Thoracic aorta (tissue), 2 donors: ENCODE results near the gene UBE2K. TPM values are rescaled to one million over a fixed set of nuclear protein-coding genes. Genes with fewer than 3 reads are reported as not detected.
"Not testable (repeated sequence)": the region's sequence is repeated elsewhere in the genome, so short reads cannot be mapped to it uniquely, and the experiment has no call there.

Experiments used
- ATAC-seq: fragments of 150-250 bp; one replicate; pipeline ENCODE4 v1.8.0; 2017; ENCODE audit warnings: low read depth; ENCODE audit not compliant: insufficient number of reproducible peaks, low FRiP score
- DNase-seq: peaks from one replicate; pipeline ENCODE4 v3.0.0-alpha.2; 2020; ENCODE audit warnings: low spot score
- H3K27ac ChIP-seq, 2 donors: fragments of 200-600 bp; sonication (generic); 1 replicate in 1 of 2; 2 replicates in 1 of 2; pipeline ENCODE4 v1.5.1; 2016; ENCODE audit warnings: mild to moderate bottlenecking in 2 of 2, moderate library complexity in 2 of 2
- H3K27me3 ChIP-seq: fragments of 200-600 bp; sonication (generic); replicated peaks from 2 replicates; pipeline ENCODE4 v1.6.0; 2016; ENCODE audit warnings: mild to moderate bottlenecking; ENCODE audit not compliant: insufficient read depth
- H3K36me3 ChIP-seq: fragments of 200-600 bp; sonication (generic); one replicate; pipeline ENCODE4 v1.5.1; 2016
- H3K4me1 ChIP-seq, 2 donors: fragments of 200-600 bp; sonication (generic); 1 replicate in 1 of 2; 2 replicates in 1 of 2; pipeline versions ENCODE4 v1.5.1 to v1.6.0; 2016; ENCODE audit warnings: low read depth in 2 of 2, mild to moderate bottlenecking in 1 of 2; ENCODE audit not compliant: control insufficient read depth in 1 of 2
- H3K4me3 ChIP-seq: fragments of 200-600 bp; sonication (generic); 2 replicates; pipeline ENCODE4 v1.5.1; 2016; ENCODE audit warnings: mild to moderate bottlenecking
- H3K9me3 ChIP-seq: fragments of 200-600 bp; sonication (generic); 2 replicates; pipeline ENCODE4 v1.5.1; 2016
- total RNA-seq, 2 donors: library from RNA; depleted of rRNA; stranded (reverse); fragments of >200 nt; gene quantifications; one replicate each; pipeline versions ENCODE4 v1.1.0 to v1.2.3, GENCODE V29; 2016
- TF ChIP-seq, protein P1 (sequence below): fragments of 200-600 bp; sonication (generic); IDR thresholded peaks from one replicate; pipeline ENCODE4 v1.5.1; 2019; ENCODE audit warnings: antibody characterized with exemption

The UBE2K gene
- total RNA-seq, 2 donors from 2014 or later = 28.8 to 39.2 TPM

GRCh38 chr4:39715788-39716187 lies 17.9 kb downstream of the UBE2K start:
- Histone ChIP-seq H3K9me3 (no peaks in the 10 kb centered on the region), H3K4me3 (no peak overlapping the region), H3K27ac (no peak overlapping the region), H3K36me3 (no peaks in the 10 kb centered on the region), H3K4me1 (peaks cover 14 to 24% of the 10 kb centered on the region in 2 donors), H3K27me3 (no peaks in the 10 kb centered on the region)
- ATAC-seq (no peak), DNase-seq (no peak)
- TF ChIP-seq, protein P1, sequence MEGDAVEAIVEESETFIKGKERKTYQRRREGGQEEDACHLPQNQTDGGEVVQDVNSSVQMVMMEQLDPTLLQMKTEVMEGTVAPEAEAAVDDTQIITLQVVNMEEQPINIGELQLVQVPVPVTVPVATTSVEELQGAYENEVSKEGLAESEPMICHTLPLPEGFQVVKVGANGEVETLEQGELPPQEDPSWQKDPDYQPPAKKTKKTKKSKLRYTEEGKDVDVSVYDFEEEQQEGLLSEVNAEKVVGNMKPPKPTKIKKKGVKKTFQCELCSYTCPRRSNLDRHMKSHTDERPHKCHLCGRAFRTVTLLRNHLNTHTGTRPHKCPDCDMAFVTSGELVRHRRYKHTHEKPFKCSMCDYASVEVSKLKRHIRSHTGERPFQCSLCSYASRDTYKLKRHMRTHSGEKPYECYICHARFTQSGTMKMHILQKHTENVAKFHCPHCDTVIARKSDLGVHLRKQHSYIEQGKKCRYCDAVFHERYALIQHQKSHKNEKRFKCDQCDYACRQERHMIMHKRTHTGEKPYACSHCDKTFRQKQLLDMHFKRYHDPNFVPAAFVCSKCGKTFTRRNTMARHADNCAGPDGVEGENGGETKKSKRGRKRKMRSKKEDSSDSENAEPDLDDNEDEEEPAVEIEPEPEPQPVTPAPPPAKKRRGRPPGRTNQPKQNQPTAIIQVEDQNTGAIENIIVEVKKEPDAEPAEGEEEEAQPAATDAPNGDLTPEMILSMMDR = no peak

DNA sequence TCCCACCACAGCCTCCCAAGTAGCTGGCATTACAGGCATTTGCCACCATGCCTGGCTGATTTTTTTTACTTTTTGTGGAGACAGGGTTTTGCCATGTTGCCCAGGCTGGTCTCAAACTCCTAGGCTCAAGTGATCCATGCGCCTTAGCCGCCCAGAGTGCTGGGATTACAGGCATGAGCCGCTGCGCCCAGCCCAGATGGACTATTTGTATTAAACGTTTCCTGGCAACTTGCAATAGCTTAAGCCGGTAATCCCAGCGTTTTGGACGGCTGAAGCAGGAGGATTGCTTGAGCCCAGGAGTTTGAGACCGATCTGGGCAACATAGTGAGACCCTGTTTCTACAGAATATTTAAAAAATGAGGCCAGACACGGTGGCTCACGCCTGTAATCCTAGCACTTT lies 18.4 kb downstream of the UBE2K start:
- Histone ChIP-seq H3K9me3 (no peaks in the 10 kb centered on the region), H3K4me1 (peaks cover 19 to 24% of the 10 kb centered on the region in 2 donors), H3K36me3 (no peaks in the 10 kb centered on the region), H3K4me3 (no peak overlapping the region), H3K27me3 (no peaks in the 10 kb centered on the region), H3K27ac (no peak overlapping the region)
- ATAC-seq = no peak
- DNase-seq = no peak
- TF ChIP-seq, protein P1 = no peak

- H3K36me3 ChIP-seq, H3K27me3 ChIP-seq, DNase-seq, ATAC-seq, H3K27ac ChIP-seq, H3K9me3 ChIP-seq, H3K4me3 ChIP-seq: not testable (repeated sequence)
- H3K4me1 ChIP-seq = peaks cover 19 to 31% of the 10 kb centered on the region in 2 donors
These were observed 19.8 kb downstream of the UBE2K start for GRCh38 chr4:39717743-39718142.

DNA sequence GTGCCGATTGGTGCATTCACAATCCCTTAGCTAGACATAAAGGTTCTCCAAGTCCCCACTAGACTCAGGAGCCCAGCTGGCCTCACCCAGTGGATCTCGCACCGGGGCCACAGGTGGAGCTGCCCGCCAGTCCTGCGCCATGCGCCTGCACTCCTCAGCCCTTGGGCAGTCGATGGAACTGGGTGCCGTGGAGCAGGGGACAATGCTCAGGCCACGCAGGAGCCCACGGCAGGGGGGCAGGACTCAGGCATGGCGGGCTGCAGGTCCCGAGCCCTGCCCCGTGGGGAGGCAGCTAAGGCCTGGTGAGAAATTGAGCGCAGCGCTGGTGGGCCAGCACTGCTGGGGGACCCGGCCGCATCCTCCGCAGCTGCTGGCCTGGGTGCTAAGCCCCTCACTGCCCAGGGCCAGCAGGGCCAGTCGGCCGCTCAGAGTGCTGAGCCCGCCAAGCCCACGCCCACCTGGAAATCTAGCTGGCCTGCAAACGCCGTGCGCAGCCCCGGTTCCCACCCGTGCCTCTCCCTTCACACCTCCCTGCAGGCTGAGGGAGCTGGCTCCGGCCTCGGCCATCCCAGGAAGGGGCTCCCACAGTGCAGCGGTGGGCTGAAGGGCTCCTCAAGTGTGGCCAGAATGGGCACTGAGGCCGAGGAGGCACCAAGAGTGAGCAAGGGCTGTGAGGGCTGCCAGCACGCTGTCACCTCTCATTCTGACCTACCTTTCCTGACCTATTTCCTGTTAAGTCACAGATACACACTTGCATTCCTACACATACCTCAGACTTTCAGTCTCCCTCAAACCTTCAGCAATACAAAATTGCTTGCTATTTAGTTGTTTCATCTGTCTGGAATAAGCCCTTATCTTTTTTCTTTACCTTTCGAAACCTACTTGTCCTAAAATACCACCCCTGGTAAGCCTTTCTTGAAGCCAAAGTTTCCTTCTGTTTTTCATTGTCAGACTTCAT lies 20.7 kb downstream of the UBE2K start:
- Histone ChIP-seq H3K27ac (no peak overlapping the region), H3K27me3 (no peaks in the 10 kb centered on the region), H3K4me1 (peaks cover 14 to 22% of the 10 kb centered on the region in 2 donors), H3K4me3 (no peak overlapping the region), H3K36me3 (no peaks in the 10 kb centered on the region), H3K9me3 (no peaks in the 10 kb centered on the region)
- ATAC-seq (no peak), DNase-seq (no peak)
- TF ChIP-seq, protein P1 = no peak

GRCh38 chr4:39719804-39720580 lies 22.1 kb downstream of the UBE2K start:
- Histone ChIP-seq H3K4me1 (peaks cover 10 to 14% of the 10 kb centered on the region in 2 donors), H3K36me3 (no peaks in the 10 kb centered on the region), H3K4me3 (no peak overlapping the region), H3K27ac (no peak overlapping the region), H3K9me3 (no peaks in the 10 kb centered on the region), H3K27me3 (no peaks in the 10 kb centered on the region)
- no peak for DNase-seq
- ATAC-seq = no peak
- TF ChIP-seq, protein P1 = no peak

DNA sequence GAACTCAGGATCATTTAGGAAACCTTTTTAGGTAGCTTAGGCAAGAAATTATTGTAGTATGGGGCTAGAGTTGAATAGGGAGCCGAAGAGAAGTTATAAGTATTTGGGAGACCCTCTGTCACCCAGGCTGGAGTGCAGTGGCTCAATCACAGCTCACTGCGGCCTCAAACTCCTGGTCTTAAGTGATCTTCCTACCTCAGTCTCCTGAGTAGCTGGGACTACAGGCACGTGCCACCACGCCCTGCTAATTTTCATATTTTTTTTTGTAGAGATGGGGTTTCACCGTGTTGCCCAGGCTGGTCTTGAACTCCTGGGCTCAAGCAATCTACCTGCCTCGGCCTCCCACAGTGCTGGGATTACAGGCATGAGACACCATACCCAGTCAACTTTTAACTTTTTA lies 23.3 kb downstream of the UBE2K start:
- not testable (repeated sequence) for H3K9me3 ChIP-seq, H3K36me3 ChIP-seq, H3K27me3 ChIP-seq, DNase-seq, H3K27ac ChIP-seq, ATAC-seq, H3K4me3 ChIP-seq
- H3K4me1 ChIP-seq = peaks cover 8 to 13% of the 10 kb centered on the region in 2 donors
